B cell (primary cell): Measurements from ENCODE around the gene CD44. TPM values are rescaled to one million over a fixed set of nuclear protein-coding genes. Genes with fewer than 3 reads are reported as not detected.

Experiments
- ATAC-seq: fragments of 200-7000 bp; cut with Tn5 transposase; one replicate; pipeline ENCODE4 v1.10.0; 2021; ENCODE audit warnings: low read depth, mild to moderate bottlenecking, moderate number of reproducible peaks, moderate library complexity
- CTCF ChIA-PET: fragments of 350-600 bp; sonication (Branson Sonifier 250); formaldehyde crosslinking; loops from one replicate; lab custom pipeline; 2021; ENCODE audit warnings: antibody characterized with exemption, inconsistent platforms; lab: Charles Lee
- POLR2A ChIA-PET: fragments of 350-600 bp; sonication (Branson Sonifier 250); formaldehyde crosslinking; loops from one replicate; lab custom pipeline; 2021; ENCODE audit warnings: antibody characterized with exemption; lab: Charles Lee
- DNase-seq: peaks from one replicate; pipeline ENCODE4 v3.0.0; 2013
- H2AFZ ChIP-seq: 2 replicates; pipeline ENCODE4 v1.6.1; 2012; ENCODE audit warnings: mild to moderate bottlenecking, low read depth, low read length; ENCODE audit not compliant: insufficient read depth, poor library complexity, severe bottlenecking
- H3K27ac ChIP-seq, 2 donors: 1 replicate in 1 of 2; 2 replicates in 1 of 2; pipeline ENCODE4 v1.5.1; 2012 to 2013; ENCODE audit warnings: low read length in 2 of 2, mild to moderate bottlenecking in 2 of 2, moderate library complexity in 1 of 2
- H3K27me3 ChIP-seq, 4 experiments: fragments of 200-600 bp in 1 of 4; sonication (generic) in 1 of 4; replicated peaks in 1 of 4; 1 replicate in 2 of 4; 2 replicates in 2 of 4; pipeline versions ENCODE4 v1.6.1 to v1.7.0; 2013 to 2016; ENCODE audit warnings: low read length in 3 of 4, mild to moderate bottlenecking in 2 of 4, mixed read lengths in 1 of 4, moderate library complexity in 1 of 4; ENCODE audit not compliant: insufficient read depth in 4 of 4, control insufficient read depth in 3 of 4; ENCODE audit errors: control extremely low read depth in 1 of 4
- H3K36me3 ChIP-seq, 2 experiments: replicated peaks in 1 of 2; 1 replicate in 1 of 2; 2 replicates in 1 of 2; pipeline versions ENCODE4 v1.6.1 to v1.7.1; 2013; ENCODE audit warnings: low read length in 1 of 2; ENCODE audit not compliant: insufficient read depth in 2 of 2, control insufficient read depth in 1 of 2; ENCODE audit errors: control extremely low read depth in 1 of 2, extremely low read depth in 1 of 2
- H3K4me1 ChIP-seq, 2 donors: fragments of 200-600 bp in 1 of 2; sonication (generic) in 1 of 2; 1 replicate in 1 of 2; 2 replicates in 1 of 2; pipeline versions ENCODE4 v1.5.1 to v1.6.1; 2013 to 2017; ENCODE audit warnings: low read length in 2 of 2; ENCODE audit not compliant: control insufficient read depth in 2 of 2, insufficient read depth in 2 of 2
- H3K4me2 ChIP-seq: replicated peaks from 2 replicates; pipeline ENCODE3; 2012; ENCODE audit warnings: mild to moderate bottlenecking, low read depth, low read length; ENCODE audit not compliant: poor library complexity, severe bottlenecking
- H3K4me3 ChIP-seq, 5 experiments: fragments of 200-600 bp in 1 of 5; sonication (generic) in 1 of 5; 1 replicate in 3 of 5; 2 replicates in 2 of 5; pipeline versions ENCODE4 v1.5.1 to v1.7.0; 2011 to 2016; ENCODE audit warnings: low read length in 4 of 5, mild to moderate bottlenecking in 4 of 5, low read depth in 2 of 5, control low read depth in 1 of 5, moderate library complexity in 1 of 5; ENCODE audit not compliant: insufficient read depth in 1 of 5; ENCODE audit errors: control extremely low read depth in 1 of 5, extremely low read depth in 1 of 5
- H3K79me2 ChIP-seq: fragments of 200-600 bp; sonication (generic); one replicate; pipeline ENCODE4 v1.6.0; 2016; ENCODE audit warnings: low read length; ENCODE audit not compliant: control insufficient read depth, insufficient read depth
- H3K9ac ChIP-seq: fragments of 200-600 bp; sonication (generic); 2 replicates; pipeline ENCODE4 v1.6.1; 2017; ENCODE audit warnings: mild to moderate bottlenecking, low read length, moderate library complexity
- H3K9me3 ChIP-seq, 3 donors: one replicate each; pipeline versions ENCODE4 v1.6.1 to v1.7.1; 2013; ENCODE audit warnings: low read length in 2 of 3; ENCODE audit not compliant: control insufficient read depth in 2 of 3, insufficient read depth in 1 of 3; ENCODE audit errors: control extremely low read depth in 1 of 3
- H4K20me1 ChIP-seq: 2 replicates; pipeline ENCODE4 v1.6.0; 2012; ENCODE audit warnings: mild to moderate bottlenecking, low read length; ENCODE audit not compliant: insufficient read depth, control insufficient read depth, poor library complexity, severe bottlenecking
- H3K27ac Mint-ChIP-seq: one replicate; pipeline ENCODE4 v1.8.0; 2021; ENCODE audit warnings: mixed read lengths
- H3K27me3 Mint-ChIP-seq: one replicate; pipeline ENCODE4 v1.8.0; 2021; ENCODE audit warnings: mixed read lengths
- H3K4me1 Mint-ChIP-seq: one replicate; pipeline ENCODE4 v1.8.0; 2021; ENCODE audit warnings: mixed read lengths
- H3K4me3 Mint-ChIP-seq: one replicate; pipeline ENCODE4 v1.8.0; 2021; ENCODE audit warnings: mixed read lengths
- H3K9me3 Mint-ChIP-seq: one replicate; pipeline ENCODE4 v1.8.0; 2022; ENCODE audit warnings: mixed read lengths; ENCODE audit not compliant: insufficient read depth
- EZH2 ChIP-seq: IDR thresholded peaks from 2 replicates; pipeline ENCODE4 v1.6.1; 2012; ENCODE audit warnings: borderline replicate concordance, low read depth, mild to moderate bottlenecking, moderate library complexity, low read length; ENCODE audit not compliant: insufficient read depth, poor library complexity, severe bottlenecking
- WGBS: methylation state at CpG from one replicate; pipeline ENCODE4 v1.1.5; 2013; ENCODE audit warnings: missing lambda C conversion rate; ENCODE audit not compliant: insufficient coverage; 5-methylcytosine and 5-hydroxymethylcytosine counted together
- intact Hi-C: fragments of 100-400 bp; cut with micrococcal nuclease; formaldehyde crosslinking; loops from one replicate; pipeline ENCODE4 v1.10.0; 2022
- polyA plus RNA-seq: library from polyadenylated mRNA; depleted of rRNA; stranded (reverse); fragments of >200 nt; gene quantifications from 2 replicates; pipeline ENCODE4 v1.2.3, GENCODE V29; 2012
- total RNA-seq, 2 donors: library from RNA; stranded (reverse); fragments of 120-200 nt in 1 of 2; gene quantifications; 1 replicate in 1 of 2; 2 replicates in 1 of 2; pipeline versions ENCODE4 v1.2.3 to v1.2.4, GENCODE V29; 2013 to 2022
- TF ChIP-seq, protein P1 (sequence below): fragments of 200-600 bp; IDR thresholded peaks from one replicate; pipeline ENCODE4 v1.8.0; 2022; ENCODE audit warnings: antibody characterized with exemption, mild to moderate bottlenecking

The CD44 gene
- total and polyA plus RNA-seq, 2 donors (not counting 1 experiment from before 2014, with no cell fraction given) = 261 to 896 TPM

DNA sequence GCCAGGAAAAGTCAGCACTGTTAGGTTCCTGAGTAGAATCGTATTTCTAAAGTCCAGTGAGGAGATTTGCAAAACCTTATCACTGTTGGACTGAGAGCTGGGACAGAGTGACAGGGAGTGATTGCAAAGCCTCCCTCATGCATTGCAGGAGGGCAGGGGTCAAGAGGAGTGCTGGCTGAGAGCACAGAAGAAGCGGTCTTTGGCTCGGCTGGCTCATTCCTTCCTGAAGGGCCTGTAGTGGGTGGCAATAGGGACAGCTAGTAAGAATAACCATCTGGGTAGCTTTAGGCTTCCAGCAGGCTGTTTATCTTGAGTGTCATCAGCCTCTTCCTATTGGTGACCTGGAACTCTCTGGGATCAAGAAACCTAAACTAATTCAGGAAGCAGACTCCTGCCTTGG lies 53.4 kb downstream of the CD44 start:
- Histone ChIP-seq H4K20me1 (peaks cover 8% of the 10 kb centered on the region), H3K4me3 (no peak overlapping the region), H3K9ac (no peak overlapping the region), H3K27me3 (no peaks in the 10 kb centered on the region), H3K27ac (peak overlapping the region in 1 of 2 donors; percentile 34), H3K4me1 (peaks cover 0 to 4% of the 10 kb centered on the region in 2 donors), H3K79me2 (peaks cover 58% of the 10 kb centered on the region), H3K36me3 (peaks cover 41 to 97% of the 10 kb centered on the region in 2 experiments), H3K9me3 (peaks cover 0 to 1% (median 0%) of the 10 kb centered on the region in 3 donors), H3K4me2 (no peak overlapping the region), H2AFZ (no peak overlapping the region)
- no peak for DNase-seq
- ChIA-PET POLR2A (no interaction called here), CTCF (interaction anchor here (0.7 kb wide), 1 partner anchor 14 kb away, joined by 3 read pairs; no protein-coding TSS in a partner anchor)
- no peak for ATAC-seq
- 91% methylated on average over 2 of the region's 3 CpGs for WGBS
- TF ChIP-seq EZH2 = no peak
- TF ChIP-seq, protein P1, sequence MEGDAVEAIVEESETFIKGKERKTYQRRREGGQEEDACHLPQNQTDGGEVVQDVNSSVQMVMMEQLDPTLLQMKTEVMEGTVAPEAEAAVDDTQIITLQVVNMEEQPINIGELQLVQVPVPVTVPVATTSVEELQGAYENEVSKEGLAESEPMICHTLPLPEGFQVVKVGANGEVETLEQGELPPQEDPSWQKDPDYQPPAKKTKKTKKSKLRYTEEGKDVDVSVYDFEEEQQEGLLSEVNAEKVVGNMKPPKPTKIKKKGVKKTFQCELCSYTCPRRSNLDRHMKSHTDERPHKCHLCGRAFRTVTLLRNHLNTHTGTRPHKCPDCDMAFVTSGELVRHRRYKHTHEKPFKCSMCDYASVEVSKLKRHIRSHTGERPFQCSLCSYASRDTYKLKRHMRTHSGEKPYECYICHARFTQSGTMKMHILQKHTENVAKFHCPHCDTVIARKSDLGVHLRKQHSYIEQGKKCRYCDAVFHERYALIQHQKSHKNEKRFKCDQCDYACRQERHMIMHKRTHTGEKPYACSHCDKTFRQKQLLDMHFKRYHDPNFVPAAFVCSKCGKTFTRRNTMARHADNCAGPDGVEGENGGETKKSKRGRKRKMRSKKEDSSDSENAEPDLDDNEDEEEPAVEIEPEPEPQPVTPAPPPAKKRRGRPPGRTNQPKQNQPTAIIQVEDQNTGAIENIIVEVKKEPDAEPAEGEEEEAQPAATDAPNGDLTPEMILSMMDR = no peak
- Mint-ChIP-seq H3K27me3 (no peaks in the 10 kb centered on the region), H3K4me3 (no peak overlapping the region), H3K9me3 (no peaks in the 10 kb centered on the region), H3K27ac (peak overlapping the region; percentile 11), H3K4me1 (peaks cover 25% of the 10 kb centered on the region)
- intact Hi-C loops = no loop called here

DNA sequence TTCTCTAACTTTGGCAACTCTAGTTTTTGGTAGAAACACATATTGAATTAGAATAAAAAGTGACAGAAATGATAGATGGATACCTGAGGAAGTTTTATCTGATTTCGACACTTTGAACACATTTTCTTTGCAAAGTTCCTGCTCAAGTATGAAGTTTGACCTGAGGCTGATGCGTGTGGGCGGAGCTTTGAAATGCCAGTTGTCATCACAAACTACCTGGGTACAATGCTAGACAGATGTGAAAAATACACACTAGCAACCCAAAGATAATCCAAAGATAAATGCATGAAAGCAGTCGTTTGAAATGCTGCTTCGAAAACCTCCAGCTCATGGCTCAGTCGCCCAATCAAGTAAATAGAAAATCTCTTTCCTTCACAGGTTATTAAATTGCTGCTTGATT lies 54.8 kb downstream of the CD44 start:
- CTCF ChIA-PET = interaction anchor here (1.2 to 1.5 kb wide), 2 partner anchors 44 to 196 kb away, joined by 3 to 5 read pairs; no protein-coding TSS in a partner anchor

More for the DNA sequence above, 54.8 kb downstream of the CD44 start:
- Mint-ChIP-seq H3K4me3 (no peak overlapping the region), H3K9me3 (no peaks in the 10 kb centered on the region), H3K27ac (peak overlapping the region; percentile 37), H3K4me1 (peaks cover 16% of the 10 kb centered on the region), H3K27me3 (no peaks in the 10 kb centered on the region)
- peaks cover 8% of the 10 kb centered on the region for H4K20me1 ChIP-seq
- H3K4me3 ChIP-seq = no peak overlapping the region
- no peaks in the 10 kb centered on the region for H3K4me1 ChIP-seq
- TF ChIP-seq EZH2 = no peak
- TF ChIP-seq, protein P1 = no peak
- H2AFZ ChIP-seq = no peak overlapping the region
- peaks cover 47% of the 10 kb centered on the region for H3K79me2 ChIP-seq
- ATAC-seq (no peak), DNase-seq (no peak)
- peaks cover 34 to 98% of the 10 kb centered on the region in 2 experiments for H3K36me3 ChIP-seq
- no peak overlapping the region for H3K4me2 ChIP-seq
- H3K27ac ChIP-seq = peak overlapping the region in 1 of 2 donors; percentile 28
- H3K9me3 ChIP-seq = peaks cover 0 to 1% (median 0%) of the 10 kb centered on the region in 3 donors
- intact Hi-C loops = loop anchor here (1.0 kb wide), 1 partner anchor 11 kb away; no protein-coding TSS in a partner anchor
- H3K9ac ChIP-seq = no peak overlapping the region
- POLR2A ChIA-PET = no interaction called here
- WGBS = 100% methylated on average over 3 of the region's 6 CpGs
- no peaks in the 10 kb centered on the region for H3K27me3 ChIP-seq
